MG63 (cell line): Measurements from ENCODE around the gene LRRC46. TPM values are rescaled to one million over a fixed set of nuclear protein-coding genes. Genes with fewer than 3 reads are reported as not detected.

ENCODE experiments used
- DNase-seq: peaks from one replicate; pipeline ENCODE4 v3.0.0-alpha.2; 2020
- H3K27me3 ChIP-seq: fragments of 250-450 bp; sonication (Bioruptor Pico); 2 replicates; pipeline ENCODE4 v1.5.1; 2020; ENCODE audit warnings: mild to moderate bottlenecking, moderate library complexity
- H3K36me3 ChIP-seq: fragments of 250-450 bp; sonication (Bioruptor Pico); 2 replicates; pipeline ENCODE4 v1.5.1; 2020; ENCODE audit warnings: mild to moderate bottlenecking, moderate library complexity
- H3K4me3 ChIP-seq: fragments of 250-450 bp; sonication (Bioruptor Pico); 2 replicates; pipeline ENCODE4 v1.5.1; 2020; ENCODE audit warnings: mild to moderate bottlenecking, moderate library complexity
- H3K9me3 ChIP-seq: fragments of 250-450 bp; sonication (Bioruptor Pico); 2 replicates; pipeline ENCODE4 v1.5.1; 2020; ENCODE audit warnings: mild to moderate bottlenecking, moderate library complexity
- total RNA-seq: library from RNA; depleted of rRNA; stranded (reverse); fragments of >200 nt; shearing (Covaris generic); gene quantifications from 2 replicates; pipeline ENCODE4 v1.2.3, GENCODE V29; 2014; ENCODE audit warnings: low replicate concordance

LRRC46 gene
- total RNA-seq, 1 experiment from 2014 or later, result not detected

GRCh38 chr17:47840742-47841487 lies 9.4 kb downstream of the LRRC46 start, which contains the start of gene SCRN2:
Gene SCRN2 (minus strand): TSS chr17:47841273. CDS start chr17:47840843, 430 bp downstream.
- Histone ChIP-seq H3K4me3 (peak within 1 kb of the TSS; percentile 70), H3K27me3 (no peaks in the 10 kb centered on the region), H3K36me3 (no peaks in the 10 kb centered on the region; the same call in 1 of the 2 replicates), H3K9me3 (no peaks in the 10 kb centered on the region)
- DNase-seq, result peak; percentile 90

GRCh38 chr17:47841488-47842291 lies 10.2 kb downstream of the LRRC46 start:
- no peaks in the 10 kb centered on the region for H3K9me3 ChIP-seq
- no peaks in the 10 kb centered on the region; the same call in 1 of the 2 replicates for H3K36me3 ChIP-seq
- no peak for DNase-seq
- H3K4me3 ChIP-seq, result peak overlapping the region; percentile 70
- no peaks in the 10 kb centered on the region; the same call in 1 of the 2 replicates for H3K27me3 ChIP-seq

- Histone ChIP-seq H3K4me3 (no peak overlapping the region), H3K9me3 (no peaks in the 10 kb centered on the region), H3K27me3 (no peaks in the 10 kb centered on the region; the same call in 1 of the 2 replicates), H3K36me3 (no peaks in the 10 kb centered on the region)
- DNase-seq, result no peak
Measured at GRCh38 chr17:47843391-47843730, 11.9 kb downstream of the LRRC46 start.

GRCh38 chr17:47844227-47844626 lies 12.8 kb downstream of the LRRC46 start:
- DNase-seq, result no peak
- no peaks in the 10 kb centered on the region; the same call in 1 of the 2 replicates for H3K27me3 ChIP-seq

GRCh38 chr17:47844814-47845715 lies 13.6 kb downstream of the LRRC46 start:
- Histone ChIP-seq H3K4me3 (no peak overlapping the region), H3K27me3 (no peaks in the 10 kb centered on the region; the same call in 1 of the 2 replicates), H3K9me3 (no peaks in the 10 kb centered on the region), H3K36me3 (no peaks in the 10 kb centered on the region)
- DNase-seq, result no peak

More at GRCh38 chr17:47844227-47844626, 12.8 kb downstream of the LRRC46 start:
- Histone ChIP-seq H3K36me3 (no peaks in the 10 kb centered on the region), H3K4me3 (no peak overlapping the region), H3K9me3 (no peaks in the 10 kb centered on the region)

- Histone ChIP-seq H3K9me3 (no peaks in the 10 kb centered on the region), H3K36me3 (no peaks in the 10 kb centered on the region), H3K27me3 (no peaks in the 10 kb centered on the region; the same call in 1 of the 2 replicates), H3K4me3 (no peak overlapping the region)
- no peak for DNase-seq
Measured at GRCh38 chr17:47845716-47846075, 14.2 kb downstream of the LRRC46 start.

GRCh38 chr17:47846716-47847340 lies 15.4 kb downstream of the LRRC46 start:
- Histone ChIP-seq H3K4me3 (no peak overlapping the region), H3K9me3 (no peaks in the 10 kb centered on the region), H3K27me3 (no peaks in the 10 kb centered on the region; the same call in 1 of the 2 replicates), H3K36me3 (no peaks in the 10 kb centered on the region)
- no peak for DNase-seq

GRCh38 chr17:47847341-47848197 lies 16.1 kb downstream of the LRRC46 start:
- H3K27me3 ChIP-seq, result peaks cover 5% of the 10 kb centered on the region; the same call in 1 of the 2 replicates
- H3K4me3 ChIP-seq, result no peak overlapping the region
- DNase-seq, result no peak
- no peaks in the 10 kb centered on the region for H3K9me3 ChIP-seq
- H3K36me3 ChIP-seq, result no peaks in the 10 kb centered on the region

- Histone ChIP-seq H3K9me3 (no peaks in the 10 kb centered on the region), H3K27me3 (peaks cover 8% of the 10 kb centered on the region), H3K36me3 (no peaks in the 10 kb centered on the region), H3K4me3 (no peak overlapping the region)
- DNase-seq, result no peak
Measured at GRCh38 chr17:47848198-47848513, 16.7 kb downstream of the LRRC46 start.

- Histone ChIP-seq H3K4me3 (no peak overlapping the region), H3K36me3 (no peaks in the 10 kb centered on the region), H3K27me3 (peaks cover 22% of the 10 kb centered on the region), H3K9me3 (no peaks in the 10 kb centered on the region)
- DNase-seq, result no peak
Measured at GRCh38 chr17:47850373-47850691, 18.9 kb downstream of the LRRC46 start.

GRCh38 chr17:47850692-47851573 lies 19.5 kb downstream of the LRRC46 start, which contains the start of gene SP6:
Gene SP6 (minus strand): TSS chr17:47851163. CDS start chr17:47848429, 2,734 bp downstream.
- DNase-seq, result no peak
- no peak within 1 kb of the TSS for H3K4me3 ChIP-seq
- no peaks in the 10 kb centered on the region for H3K36me3 ChIP-seq
- H3K9me3 ChIP-seq, result no peaks in the 10 kb centered on the region
- peaks cover 22% of the 10 kb centered on the region for H3K27me3 ChIP-seq

- H3K4me3 ChIP-seq, result no peak overlapping the region
- no peaks in the 10 kb centered on the region for H3K36me3 ChIP-seq
- H3K27me3 ChIP-seq, result peaks cover 22% of the 10 kb centered on the region
- DNase-seq, result no peak
- H3K9me3 ChIP-seq, result no peaks in the 10 kb centered on the region
Measured at GRCh38 chr17:47851764-47852112, 20.3 kb downstream of the LRRC46 start.

- Histone ChIP-seq H3K27me3 (peaks cover 22% of the 10 kb centered on the region), H3K4me3 (no peak overlapping the region), H3K36me3 (no peaks in the 10 kb centered on the region), H3K9me3 (no peaks in the 10 kb centered on the region)
- no peak for DNase-seq
Measured at GRCh38 chr17:47852113-47852949, 20.9 kb downstream of the LRRC46 start.

GRCh38 chr17:47853616-47854015 lies 22.1 kb downstream of the LRRC46 start:
- H3K36me3 ChIP-seq, result no peaks in the 10 kb centered on the region
- peaks cover 22% of the 10 kb centered on the region for H3K27me3 ChIP-seq
- no peaks in the 10 kb centered on the region for H3K9me3 ChIP-seq
- H3K4me3 ChIP-seq, result no peak overlapping the region
- no peak for DNase-seq
